Activated T-helper 2 cell treated with anti-CD3 and anti-CD28 coated beads, Interferon-gamma antibody, Interleukin-2, Interleukin-4, amounts not matched to agents 10 μg/mL and 5 μg/mL and 100 μg/mL, durations not matched to agents 14 hours and 24 hours and 36 hours (primary cell): ENCODE results near the gene KIAA1614. TPM values are rescaled to one million over a fixed set of nuclear protein-coding genes. Genes with fewer than 3 reads are reported as not detected.

ENCODE experiments used
- DNase-seq: peaks from one replicate; pipeline ENCODE4 v3.0.0; 2021; ENCODE audit warnings: low spot score
- H3K27ac Mint-ChIP-seq: one replicate; pipeline ENCODE4 v1.8.0; 2021; ENCODE audit warnings: mixed read lengths
- H3K27me3 Mint-ChIP-seq: one replicate; pipeline ENCODE4 v1.8.0; 2021; ENCODE audit warnings: low read depth, mixed read lengths
- H3K36me3 Mint-ChIP-seq: one replicate; pipeline ENCODE4 v1.8.0; 2021; ENCODE audit warnings: low read depth, mixed read lengths
- H3K4me1 Mint-ChIP-seq: one replicate; pipeline ENCODE4 v1.8.0; 2021; ENCODE audit warnings: low read depth, mixed read lengths
- H3K4me3 Mint-ChIP-seq: one replicate; pipeline ENCODE4 v1.8.0; 2021; ENCODE audit warnings: low read depth, mild to moderate bottlenecking, moderate library complexity, mixed read lengths
- H3K9me3 Mint-ChIP-seq: one replicate; pipeline ENCODE4 v1.8.0; 2021; ENCODE audit warnings: mixed read lengths
- intact Hi-C: fragments of 100-400 bp; cut with micrococcal nuclease; formaldehyde crosslinking; loops from one replicate; pipeline ENCODE4 v1.15.1; 2023
- total RNA-seq: library from RNA; stranded (reverse); gene quantifications from 2 replicates; pipeline ENCODE4 v1.2.3, GENCODE V29; 2022

KIAA1614 gene
- 0.09 and 0.14 TPM in 2 replicates for total RNA-seq

DNA sequence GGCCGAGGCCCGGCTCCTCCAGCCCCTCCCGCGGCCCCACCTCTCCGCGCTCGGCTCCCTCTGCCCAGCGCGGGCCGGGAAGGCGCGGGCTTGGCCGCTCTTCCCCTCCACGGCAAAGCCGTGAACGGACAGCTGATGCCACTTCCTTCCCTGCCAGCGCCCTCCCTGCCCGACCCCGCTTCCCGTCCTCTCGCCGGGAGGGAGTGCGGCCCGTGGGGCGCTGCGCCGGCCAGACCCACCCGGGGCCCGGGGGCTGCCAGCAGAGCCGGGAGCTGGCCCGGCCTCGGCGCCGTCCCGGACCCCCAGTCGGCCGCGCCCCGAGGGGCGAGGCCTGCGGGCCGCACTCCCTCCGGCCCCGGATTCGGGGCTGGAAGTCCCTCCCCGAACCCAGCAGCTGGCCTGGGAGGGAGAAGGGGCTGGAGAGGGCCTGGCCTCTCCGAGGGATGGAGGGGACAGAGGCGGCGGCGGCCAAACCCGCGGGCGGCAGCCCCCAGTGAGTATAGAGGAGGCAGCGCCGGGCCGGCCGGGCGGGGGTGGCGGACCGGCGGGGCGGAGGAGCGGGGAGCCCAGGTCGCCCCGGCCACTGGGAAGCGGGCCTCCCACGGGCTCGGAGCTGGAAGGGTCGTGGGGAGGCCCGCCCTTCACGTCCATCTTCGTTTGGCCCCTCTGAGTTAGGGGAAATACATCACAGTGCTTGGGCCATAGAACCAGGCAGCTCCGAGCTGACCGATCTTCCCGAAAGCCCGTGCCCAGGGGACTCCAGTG is at the start of gene KIAA1614:
Gene KIAA1614, plus strand, starts transcription at position 97 of the 765 bp plus-strand sequence. Its CDS starts 347 bp downstream, at position 444.
- Mint-ChIP-seq H3K27ac (no peak within 1 kb of the TSS), H3K9me3 (no peaks in the 10 kb centered on the region)

DNA sequence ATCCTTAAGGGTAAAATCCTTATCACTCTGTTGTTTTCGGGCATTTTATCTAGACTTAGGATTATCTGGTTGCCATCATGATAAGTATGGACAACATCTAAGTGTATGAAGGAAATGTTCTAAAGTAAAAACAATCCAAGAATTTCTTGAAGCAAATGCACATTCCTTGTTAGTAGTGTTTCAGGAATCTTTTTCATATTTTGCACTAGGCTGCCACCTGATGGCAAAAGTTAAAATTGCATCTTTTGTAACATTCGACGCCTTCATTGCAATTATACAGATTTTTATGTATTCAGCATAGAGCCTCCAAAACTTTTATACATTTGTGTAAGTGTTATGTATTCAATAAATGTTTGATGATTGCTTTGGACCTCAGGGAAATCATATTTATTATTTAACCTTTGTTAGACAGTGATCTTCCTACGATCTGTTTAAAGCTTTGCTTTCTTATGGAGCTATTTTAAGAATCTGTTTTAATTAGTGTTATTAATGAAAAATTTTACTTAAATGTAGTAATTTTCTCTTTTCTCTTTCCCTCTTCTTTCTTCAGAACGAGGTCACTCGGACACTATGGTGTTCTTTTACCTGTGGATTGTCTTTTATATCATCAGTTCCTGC is 49.4 kb upstream of the KIAA1614 start:
- Mint-ChIP-seq H3K27ac (no peak overlapping the region), H3K4me1 (peaks cover 1% of the 10 kb centered on the region), H3K9me3 (no peaks in the 10 kb centered on the region), H3K4me3 (no peak overlapping the region), H3K36me3 (peaks cover 7% of the 10 kb centered on the region), H3K27me3 (no peaks in the 10 kb centered on the region)
- no peak for DNase-seq
- intact Hi-C loops = loop anchor here (5.0 kb wide), 3 partner anchors 231 to 346 kb away; partner anchors contain the start of gene XPR1

More for the DNA sequence above, at the start of gene KIAA1614:
- H3K4me1 Mint-ChIP-seq = peaks cover 10% of the 10 kb centered on the region
- H3K4me3 Mint-ChIP-seq = peak within 1 kb of the TSS; percentile 62
- peaks cover 40% of the 10 kb centered on the region for H3K27me3 Mint-ChIP-seq
- H3K36me3 Mint-ChIP-seq = no peaks in the 10 kb centered on the region
- intact Hi-C loops = no loop called here
- no peak for DNase-seq

DNA sequence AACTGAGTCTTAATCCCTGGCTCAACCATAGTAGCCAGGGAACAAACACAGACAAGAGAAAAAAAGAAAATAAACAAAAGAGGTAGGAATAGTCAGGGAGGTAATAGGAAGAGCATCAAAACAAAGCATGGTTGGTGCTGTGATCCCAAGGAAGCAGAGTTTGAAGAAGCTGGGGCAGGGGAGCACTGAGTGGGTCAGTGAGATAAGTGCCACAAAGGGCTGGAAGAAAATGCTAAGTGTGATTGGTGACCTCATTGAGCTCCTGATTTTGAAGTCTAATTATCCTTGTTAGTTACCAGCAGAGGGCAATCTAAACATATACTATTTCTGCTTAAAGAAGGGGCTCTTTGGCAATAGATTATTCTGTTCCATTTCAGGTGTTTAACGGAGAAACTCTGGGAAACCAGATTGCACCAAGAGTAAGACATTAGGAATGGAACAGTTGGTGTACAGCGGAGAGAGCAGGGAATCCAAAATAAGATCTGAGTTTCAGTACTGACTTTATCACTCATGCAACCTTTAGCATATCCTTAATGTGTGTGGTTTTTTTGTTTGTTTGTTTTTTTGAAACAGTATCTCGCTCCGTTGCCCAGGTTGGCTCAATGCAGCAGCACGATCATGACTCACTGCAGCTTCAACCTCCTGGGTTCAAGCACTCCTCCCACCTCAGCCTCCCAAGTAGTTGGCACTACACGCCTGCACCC is 30.7 kb upstream of the KIAA1614 start:
- Mint-ChIP-seq H3K4me3 (no peak overlapping the region), H3K36me3 (peaks cover 3% of the 10 kb centered on the region), H3K9me3 (no peaks in the 10 kb centered on the region), H3K4me1 (peaks cover 4% of the 10 kb centered on the region), H3K27me3 (no peaks in the 10 kb centered on the region), H3K27ac (no peak overlapping the region)
- intact Hi-C loops = loop anchor here (1.0 to 10.0 kb wide), 3 partner anchors 153 to 284 kb away; partner anchors contain the start of gene MR1
- no peak for DNase-seq

DNA sequence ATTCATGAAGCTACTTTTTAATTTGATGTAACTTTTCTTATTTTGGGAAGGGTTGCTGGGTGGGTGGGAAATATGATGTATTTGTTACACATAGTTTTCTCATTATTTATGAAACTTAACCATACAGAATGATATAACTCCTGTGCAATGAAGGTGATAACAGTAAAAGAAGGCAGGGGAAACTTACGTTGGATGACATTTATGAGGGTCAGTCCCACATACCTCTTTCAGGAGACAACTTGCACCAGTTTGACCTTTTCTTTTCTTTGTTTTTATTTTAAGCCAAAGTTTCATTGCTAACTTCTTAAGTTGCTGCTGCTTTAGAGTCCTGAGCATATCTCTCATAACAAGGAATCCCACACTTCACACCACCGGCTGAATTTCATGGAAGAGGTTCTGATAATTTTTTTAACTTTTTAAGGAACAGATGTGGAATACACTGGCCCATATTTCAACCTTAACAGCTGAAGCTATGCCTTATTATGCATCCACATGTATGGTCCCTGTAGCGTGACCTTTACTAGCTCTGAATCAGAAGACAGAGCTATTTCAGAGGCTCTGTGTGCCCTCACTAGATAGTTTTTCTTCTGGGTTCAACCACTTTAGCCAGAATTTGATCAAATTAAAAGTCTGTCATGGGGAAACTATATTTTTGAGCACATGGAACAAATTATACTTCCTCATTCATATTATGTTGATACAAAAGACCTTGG is 28.0 kb upstream of the KIAA1614 start:
- peaks cover 4% of the 10 kb centered on the region for H3K4me1 Mint-ChIP-seq
- no peak for DNase-seq
- intact Hi-C loops = loop anchor here (5.0 to 10.0 kb wide), 2 partner anchors 150 to 258 kb away; partner anchors contain the start of gene MR1
- H3K36me3 Mint-ChIP-seq = peaks cover 3% of the 10 kb centered on the region
- H3K4me3 Mint-ChIP-seq = no peak overlapping the region
- H3K27me3 Mint-ChIP-seq = no peaks in the 10 kb centered on the region
- no peaks in the 10 kb centered on the region for H3K9me3 Mint-ChIP-seq
- no peak overlapping the region for H3K27ac Mint-ChIP-seq

DNA sequence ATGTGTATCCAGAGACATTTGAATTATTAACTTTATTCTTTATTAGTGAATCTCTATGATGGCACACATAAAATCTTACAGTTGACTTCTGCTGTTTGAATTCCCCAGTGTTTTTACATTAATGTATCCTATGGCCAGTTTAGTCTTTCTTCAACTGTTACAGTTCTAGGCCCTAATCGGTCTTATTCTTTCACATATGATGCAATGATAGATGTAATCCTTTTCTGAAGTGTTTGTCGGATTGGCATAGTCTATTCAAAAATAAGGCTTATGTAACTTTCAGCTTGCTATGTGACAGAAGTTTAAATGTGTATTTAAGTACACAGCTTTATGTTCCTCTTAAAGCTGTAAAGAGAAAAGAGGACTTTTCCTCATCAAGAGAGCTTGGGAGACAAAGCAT is 26.4 kb upstream of the KIAA1614 start:
- no peak overlapping the region for H3K27ac Mint-ChIP-seq
- DNase-seq = no peak
- H3K36me3 Mint-ChIP-seq = peaks cover 3% of the 10 kb centered on the region
- no peak overlapping the region for H3K4me3 Mint-ChIP-seq
- H3K27me3 Mint-ChIP-seq = no peaks in the 10 kb centered on the region
- intact Hi-C loops = loop anchor here (10.0 kb wide), 1 partner anchor 148 kb away; the partner anchor contains the start of gene MR1
- no peaks in the 10 kb centered on the region for H3K9me3 Mint-ChIP-seq
- peaks cover 4% of the 10 kb centered on the region for H3K4me1 Mint-ChIP-seq

- Mint-ChIP-seq H3K9me3 (no peaks in the 10 kb centered on the region), H3K36me3 (peaks cover 3% of the 10 kb centered on the region), H3K27ac (no peak overlapping the region), H3K4me1 (peaks cover 2% of the 10 kb centered on the region), H3K4me3 (no peak overlapping the region), H3K27me3 (no peaks in the 10 kb centered on the region)
- intact Hi-C loops = loop anchor here (10.0 kb wide), 1 partner anchor 147 kb away; the partner anchor contains the start of gene MR1
- no peak for DNase-seq
Observed at GRCh38 chr1:180887841-180888240, 24.9 kb upstream of the KIAA1614 start.

DNA sequence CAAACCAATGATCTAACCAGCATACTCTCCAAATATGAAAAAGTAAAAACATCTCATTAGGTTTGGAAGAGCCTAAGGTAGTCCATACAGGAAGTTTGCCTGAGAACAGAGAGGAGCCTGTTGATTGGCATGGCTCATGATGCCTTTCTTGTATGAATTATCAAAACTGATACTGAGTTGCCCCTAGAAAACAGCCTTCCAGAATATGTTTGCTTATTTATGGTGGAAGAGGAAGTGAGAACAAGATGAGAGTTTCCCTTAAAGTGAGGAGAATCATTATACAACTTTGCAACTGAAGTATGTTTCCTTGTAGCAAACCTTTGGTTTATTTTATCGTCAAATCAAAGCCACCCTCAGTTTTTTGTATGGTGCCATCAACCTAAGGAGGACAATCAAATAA is 23.8 kb upstream of the KIAA1614 start:
- no peak for DNase-seq
- intact Hi-C loops = loop anchor here (10.0 kb wide), 1 partner anchor 146 kb away; the partner anchor contains the start of gene MR1
- H3K4me3 Mint-ChIP-seq = no peak overlapping the region
- no peaks in the 10 kb centered on the region for H3K27me3 Mint-ChIP-seq
- no peaks in the 10 kb centered on the region for H3K9me3 Mint-ChIP-seq
- no peak overlapping the region for H3K27ac Mint-ChIP-seq
- peaks cover under 1% of the 10 kb centered on the region for H3K36me3 Mint-ChIP-seq
- H3K4me1 Mint-ChIP-seq = peaks cover 6% of the 10 kb centered on the region

DNA sequence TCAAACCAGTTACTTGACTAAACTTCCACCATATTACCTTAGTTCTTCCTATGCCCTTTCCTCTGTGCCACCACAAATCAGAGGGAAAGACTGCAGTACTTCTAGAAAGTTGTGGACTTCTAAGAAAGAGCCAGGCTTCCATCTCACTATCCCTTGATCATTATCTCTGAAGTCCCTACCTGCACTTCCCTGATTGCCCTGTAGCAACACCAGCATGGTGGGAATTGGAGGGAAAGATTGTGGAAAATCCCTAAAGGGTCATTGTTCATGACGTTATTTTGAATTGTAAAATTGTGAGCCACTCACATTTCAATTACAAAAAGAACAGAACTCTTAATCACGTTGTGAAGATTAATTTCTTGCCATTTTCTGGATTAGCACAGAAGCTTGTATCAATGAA is 23.4 kb upstream of the KIAA1614 start:
- Mint-ChIP-seq H3K4me3 (no peak overlapping the region), H3K4me1 (peaks cover 7% of the 10 kb centered on the region), H3K36me3 (no peaks in the 10 kb centered on the region), H3K27me3 (no peaks in the 10 kb centered on the region), H3K9me3 (no peaks in the 10 kb centered on the region), H3K27ac (no peak overlapping the region)
- DNase-seq = no peak
- intact Hi-C loops = loop anchor here (10.0 kb wide), 1 partner anchor 145 kb away; the partner anchor contains the start of gene MR1

- DNase-seq = no peak
- Mint-ChIP-seq H3K27ac (no peak overlapping the region), H3K36me3 (no peaks in the 10 kb centered on the region), H3K27me3 (no peaks in the 10 kb centered on the region), H3K4me1 (peaks cover 7% of the 10 kb centered on the region), H3K9me3 (no peaks in the 10 kb centered on the region), H3K4me3 (no peak overlapping the region)
- intact Hi-C loops = no loop called here
Observed at GRCh38 chr1:180892272-180892671, 20.4 kb upstream of the KIAA1614 start.

DNA sequence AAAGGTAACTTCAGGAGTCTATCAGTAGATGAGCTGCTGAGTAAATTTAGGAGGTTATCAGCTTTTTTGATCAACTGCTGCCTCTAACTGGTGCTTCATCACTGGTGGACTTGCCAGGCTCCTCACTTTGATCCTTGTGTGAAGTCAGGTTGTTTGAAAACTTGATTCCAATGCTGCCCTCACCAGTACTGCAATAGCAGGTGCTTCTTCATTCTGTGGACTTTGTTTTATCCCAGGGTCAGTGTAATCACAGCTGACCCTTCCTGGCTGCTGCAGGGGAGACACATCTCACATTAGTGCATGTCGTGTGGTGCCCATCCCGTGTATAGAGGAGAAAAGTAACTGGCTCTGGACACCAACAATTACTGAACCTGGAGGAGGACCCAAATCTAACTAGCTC is 20.0 kb upstream of the KIAA1614 start:
- Mint-ChIP-seq H3K27ac (no peak overlapping the region), H3K27me3 (no peaks in the 10 kb centered on the region), H3K36me3 (no peaks in the 10 kb centered on the region), H3K4me3 (no peak overlapping the region), H3K4me1 (peaks cover 7% of the 10 kb centered on the region), H3K9me3 (no peaks in the 10 kb centered on the region)
- intact Hi-C loops = no loop called here
- DNase-seq = no peak

DNA sequence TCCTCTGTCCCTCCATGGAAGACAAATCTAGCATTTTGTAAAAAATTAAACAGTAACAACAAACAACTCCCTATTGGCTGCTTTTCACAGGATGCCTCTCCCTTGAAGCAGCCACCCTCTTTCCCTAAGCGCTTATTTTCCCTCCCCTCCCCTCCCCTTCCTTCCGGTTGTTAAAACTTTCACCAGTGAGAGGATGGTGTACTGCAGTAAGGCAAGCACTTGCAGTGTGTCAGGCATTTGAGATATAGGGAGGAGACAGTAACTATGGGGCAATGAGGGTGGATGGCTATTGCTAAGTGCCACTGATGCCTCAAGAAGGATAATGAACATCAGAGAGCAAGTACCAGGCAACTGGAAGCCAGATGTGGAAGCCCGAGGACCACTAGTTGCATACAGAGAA is 19.1 kb upstream of the KIAA1614 start:
- Mint-ChIP-seq H3K4me1 (peaks cover 7% of the 10 kb centered on the region), H3K9me3 (no peaks in the 10 kb centered on the region), H3K27ac (no peak overlapping the region), H3K4me3 (no peak overlapping the region), H3K36me3 (no peaks in the 10 kb centered on the region), H3K27me3 (no peaks in the 10 kb centered on the region)
- DNase-seq = no peak
- intact Hi-C loops = no loop called here

DNA sequence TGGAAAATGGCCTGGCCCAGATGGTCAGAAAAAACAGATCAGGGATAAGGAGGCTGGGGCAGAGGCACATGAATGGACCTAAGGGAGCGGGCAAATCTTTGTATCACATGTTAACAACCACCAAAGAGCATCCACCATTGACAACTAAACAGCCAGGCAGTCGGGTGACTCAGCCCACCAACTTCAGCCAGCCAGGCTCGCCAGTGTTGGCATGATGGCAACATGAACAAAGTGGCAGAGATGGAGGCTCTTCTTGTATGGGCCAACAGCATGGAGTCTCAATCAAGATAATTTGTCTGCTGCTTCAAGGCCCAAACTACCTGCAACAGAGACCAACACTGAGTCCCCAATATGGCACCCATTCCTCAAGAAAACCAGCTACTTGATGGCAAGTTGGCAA is 16.5 kb upstream of the KIAA1614 start:
- H3K9me3 Mint-ChIP-seq = no peaks in the 10 kb centered on the region
- no peaks in the 10 kb centered on the region for H3K27me3 Mint-ChIP-seq
- no peak overlapping the region for H3K27ac Mint-ChIP-seq
- no peak for DNase-seq
- intact Hi-C loops = no loop called here
- H3K4me1 Mint-ChIP-seq = peaks cover 7% of the 10 kb centered on the region
- H3K4me3 Mint-ChIP-seq = no peak overlapping the region
- H3K36me3 Mint-ChIP-seq = no peaks in the 10 kb centered on the region
